Vagina (tissue), 2 donors: ENCODE results near the gene PRPF40B.

Source experiments
- POLR2A ChIP-seq, 2 donors: fragments of 450-650 bp; IDR thresholded peaks; one replicate each; pipeline ENCODE4 v1.6.1; 2017; ENCODE audit warnings: antibody characterized with exemption in 2 of 2, mild to moderate bottlenecking in 2 of 2, moderate library complexity in 2 of 2
- POLR2AphosphoS5 ChIP-seq, 2 donors: sonication (generic); formaldehyde crosslinking; IDR thresholded peaks; one replicate each; pipeline ENCODE4 v1.9.0; 2017; ENCODE audit warnings: antibody characterized with exemption in 2 of 2, mild to moderate bottlenecking in 2 of 2, low read depth in 1 of 2; ENCODE audit not compliant: insufficient read depth in 1 of 2
- TF ChIP-seq, protein P1 (sequence below), 3 experiments: fragments of 450-650 bp in 2 of 3; fragments of 200-600 bp in 1 of 3; sonication (generic) in 1 of 3; IDR thresholded peaks; one replicate each; pipeline ENCODE4 v1.5.1; 2017 to 2019; ENCODE audit warnings: antibody characterized with exemption in 3 of 3, mild to moderate bottlenecking in 2 of 3, moderate library complexity in 2 of 3

DNA sequence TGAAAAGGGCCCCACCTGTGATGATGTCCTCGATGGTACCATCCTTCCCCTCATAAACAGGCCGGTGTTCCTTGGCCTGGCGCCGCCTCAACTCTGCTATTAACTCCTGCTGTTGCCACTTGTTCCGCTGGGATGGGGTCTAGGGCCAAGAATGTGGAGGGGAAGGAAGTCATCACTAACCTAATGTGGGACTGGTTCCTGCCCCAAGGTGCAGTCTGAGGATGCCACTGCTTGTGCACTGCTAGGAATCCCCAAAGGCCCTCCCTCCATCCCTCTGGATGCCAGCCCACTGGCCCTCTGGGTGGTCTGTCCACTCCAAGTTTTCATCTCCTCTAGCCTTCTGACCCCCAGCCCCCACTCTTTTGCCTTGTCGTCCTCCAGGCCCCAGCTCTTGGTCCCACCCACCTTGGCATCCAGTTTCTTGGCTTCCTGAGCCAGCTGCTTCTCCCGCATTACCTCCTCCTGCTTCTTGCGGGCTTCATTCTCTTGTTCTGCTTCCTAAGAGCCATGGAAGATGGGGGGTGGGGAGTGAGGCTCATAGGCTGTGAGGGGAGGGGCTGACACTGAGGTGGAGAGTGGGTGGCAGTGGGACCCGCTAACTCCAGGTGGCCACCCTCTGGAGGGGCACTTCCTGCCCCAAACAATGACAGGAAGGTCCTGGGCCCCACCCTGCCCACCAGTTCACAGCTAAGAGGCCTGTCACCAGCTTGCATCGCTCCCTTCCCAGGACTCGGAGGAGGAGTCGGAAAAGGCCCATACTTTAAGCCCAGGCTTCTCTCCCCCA, 23.7 kb downstream of the PRPF40B start:
- TF ChIP-seq POLR2A (IDR thresholded peaks at IDR 0.05) = no peak
- TF ChIP-seq, protein P1, sequence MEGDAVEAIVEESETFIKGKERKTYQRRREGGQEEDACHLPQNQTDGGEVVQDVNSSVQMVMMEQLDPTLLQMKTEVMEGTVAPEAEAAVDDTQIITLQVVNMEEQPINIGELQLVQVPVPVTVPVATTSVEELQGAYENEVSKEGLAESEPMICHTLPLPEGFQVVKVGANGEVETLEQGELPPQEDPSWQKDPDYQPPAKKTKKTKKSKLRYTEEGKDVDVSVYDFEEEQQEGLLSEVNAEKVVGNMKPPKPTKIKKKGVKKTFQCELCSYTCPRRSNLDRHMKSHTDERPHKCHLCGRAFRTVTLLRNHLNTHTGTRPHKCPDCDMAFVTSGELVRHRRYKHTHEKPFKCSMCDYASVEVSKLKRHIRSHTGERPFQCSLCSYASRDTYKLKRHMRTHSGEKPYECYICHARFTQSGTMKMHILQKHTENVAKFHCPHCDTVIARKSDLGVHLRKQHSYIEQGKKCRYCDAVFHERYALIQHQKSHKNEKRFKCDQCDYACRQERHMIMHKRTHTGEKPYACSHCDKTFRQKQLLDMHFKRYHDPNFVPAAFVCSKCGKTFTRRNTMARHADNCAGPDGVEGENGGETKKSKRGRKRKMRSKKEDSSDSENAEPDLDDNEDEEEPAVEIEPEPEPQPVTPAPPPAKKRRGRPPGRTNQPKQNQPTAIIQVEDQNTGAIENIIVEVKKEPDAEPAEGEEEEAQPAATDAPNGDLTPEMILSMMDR (IDR thresholded peaks at IDR 0.05) = no peak
- TF ChIP-seq POLR2AphosphoS5 (IDR thresholded peaks at IDR 0.05; ENCODE audit: insufficient read depth in 1 of 2, low read depth in 1 of 2) = no peak
